GM12878 (cell line): ENCODE data around the gene ORM2. TPM values are rescaled to one million over a fixed set of nuclear protein-coding genes. Genes with fewer than 3 reads are reported as not detected.

Experiments
- CBX3 ChIP-seq: fragments of 200-600 bp; sonication (generic); IDR thresholded peaks from 2 replicates; pipeline ENCODE4 v1.6.1; 2016; ENCODE audit warnings: low read depth, borderline replicate concordance
- CEBPZ ChIP-seq: fragments of 150-350 bp; IDR thresholded peaks from 2 replicates; pipeline ENCODE4 v1.6.1; 2016; ENCODE audit warnings: low read depth, low read length
- CREB1 ChIP-seq: IDR thresholded peaks from 2 replicates; pipeline ENCODE4 v1.6.1; 2012; ENCODE audit warnings: low read depth, mild to moderate bottlenecking, inconsistent platforms
- CREM ChIP-seq: IDR thresholded peaks from 2 replicates; pipeline ENCODE4 v1.6.1; 2014; ENCODE audit warnings: antibody characterized with exemption, low read depth
- CUX1 ChIP-seq: IDR thresholded peaks from 2 replicates; pipeline ENCODE4 v1.6.1; 2012; ENCODE audit warnings: improper control_type of control experiment, low read depth, low read length; ENCODE audit not compliant: insufficient replicate concordance
- HDAC2 ChIP-seq: fragments of 200-600 bp; sonication (generic); IDR thresholded peaks from 2 replicates; pipeline ENCODE4 v1.6.1; 2017
- MXI1 ChIP-seq: fragments of 150-350 bp; IDR thresholded peaks from 2 replicates; pipeline ENCODE4 v1.6.1; 2011; ENCODE audit warnings: low read depth, mild to moderate bottlenecking, inconsistent platforms, low read length, improper control_type of control experiment
- NFYA ChIP-seq: IDR thresholded peaks from 2 replicates; pipeline ENCODE4 v1.6.1; 2011; ENCODE audit warnings: low read depth, mild to moderate bottlenecking, low read length, improper control_type of control experiment, borderline replicate concordance
- NFYB ChIP-seq: IDR thresholded peaks from 2 replicates; pipeline ENCODE4 v1.6.1; 2011; ENCODE audit warnings: low read depth, mild to moderate bottlenecking, low read length, improper control_type of control experiment, moderate library complexity; ENCODE audit not compliant: insufficient read depth
- POLR2AphosphoS2 ChIP-seq: IDR thresholded peaks from 2 replicates; pipeline ENCODE4 v1.6.1; 2011; ENCODE audit warnings: low read depth, mild to moderate bottlenecking, low read length, improper control_type of control experiment, moderate library complexity
- RFX5 ChIP-seq: IDR thresholded peaks from 2 replicates; pipeline ENCODE4 v1.6.1; 2011; ENCODE audit warnings: low read depth, low read length, improper control_type of control experiment
- SMAD5 ChIP-seq: IDR thresholded peaks from 2 replicates; pipeline ENCODE4 v1.6.1; 2016; ENCODE audit warnings: antibody characterized with exemption, low read depth
- SMARCA5 ChIP-seq: fragments of 450-650 bp; IDR thresholded peaks from 2 replicates; pipeline ENCODE4 v1.6.1; 2017; ENCODE audit warnings: mild to moderate bottlenecking
- SMC3 ChIP-seq: IDR thresholded peaks from 2 replicates; pipeline ENCODE4 v1.6.1; 2011; ENCODE audit warnings: low read length, improper control_type of control experiment, borderline replicate concordance
- SRF ChIP-seq, 2 experiments: IDR thresholded peaks; 2 replicates each; pipeline ENCODE4 v1.6.1; 2011; ENCODE audit warnings: low read depth in 2 of 2, low read length in 2 of 2, mild to moderate bottlenecking in 1 of 2, moderate library complexity in 1 of 2
- TARDBP ChIP-seq: IDR thresholded peaks from 2 replicates; pipeline ENCODE4 v1.6.1; 2016; ENCODE audit warnings: borderline replicate concordance
- TBL1XR1 ChIP-seq: IDR thresholded peaks from 2 replicates; pipeline ENCODE4 v1.6.1; 2012; ENCODE audit warnings: low read depth, low read length, improper control_type of control experiment
- ZNF217 ChIP-seq: fragments of 450-650 bp; IDR thresholded peaks from 2 replicates; pipeline ENCODE4 v1.6.1; 2017; ENCODE audit warnings: antibody characterized with exemption, mild to moderate bottlenecking
- ZNF687 ChIP-seq: fragments of 450-650 bp; IDR thresholded peaks from 2 replicates; pipeline ENCODE4 v1.6.1; 2017; ENCODE audit warnings: mild to moderate bottlenecking, moderate library complexity
- polyA plus RNA-seq, 11 experiments: library from polyadenylated mRNA; depleted of rRNA in 4 of 11; unstranded in 6 of 11; stranded (reverse) in 5 of 11; fragments of >200 nt; fragmentation: Nextera tagmentation in 4 of 11; fragmentation: Illumina TruSeq in 1 of 11; extraction: Ambion mirVana in 4 of 11; extraction: Trizol in 1 of 11; gene quantifications; 1 replicate in 1 of 11; 2 replicates in 10 of 11; pipeline versions ENCODE4 v1.2.1 to v1.2.3, GENCODE V29; 2011 to 2016; ENCODE audit warnings: inconsistent platforms in 2 of 11, missing spikeins in 2 of 11, low read depth in 1 of 11
- total RNA-seq, 4 experiments: library from RNA; depleted of rRNA in 3 of 4; stranded (reverse); fragments of >200 nt in 3 of 4; fragmentation: Illumina TruSeq in 1 of 4; extraction: Trizol in 1 of 4; gene quantifications; 2 replicates each; pipeline versions ENCODE4 v1.2.1 to v1.2.3, GENCODE V29; 2013 to 2021

ORM2 gene
- total and polyA plus RNA-seq, 10 of the 15 experiments (the other 5 are each of a cell fraction or from before 2014, with no cell fraction given): 0.64 TPM; not detected in 9

- peak; percentile 99 for TF ChIP-seq ZNF687
- TF ChIP-seq POLR2AphosphoS2: no peak; the same call in 1 of the 2 replicates
- TF ChIP-seq NFYA: no peak
- TF ChIP-seq CUX1: no peak
- peak in 1 of 2 experiments; percentile 56; a peak in 1 of 4 replicates for TF ChIP-seq SRF (IDR thresholded peaks at IDR 0.05; ENCODE audit: low read depth in 2 of 2, low read length in 2 of 2)
- no peak for TF ChIP-seq CREB1
- TF ChIP-seq ZNF217: no peak
- TF ChIP-seq RFX5: no peak
- no peak for TF ChIP-seq HDAC2
- TF ChIP-seq MXI1: peak; percentile 82
- TF ChIP-seq SMARCA5: no peak
- no peak for TF ChIP-seq CEBPZ
- peak; percentile 71; the same call in 1 of the 2 replicates for TF ChIP-seq CREM
- TF ChIP-seq SMC3: peak; percentile 19; the same call in 1 of the 2 replicates
- TF ChIP-seq CBX3: no peak
- TF ChIP-seq TBL1XR1: peak; percentile 59; the same call in 1 of the 2 replicates
- no peak for TF ChIP-seq NFYB
- no peak for TF ChIP-seq TARDBP
- TF ChIP-seq SMAD5: no peak
Measured at GRCh38 chr9:114372921-114373448, 43.3 kb downstream of the ORM2 start (continued).
